Right ventricle myocardium superior (tissue), 1 donor: Measurements from ENCODE around the gene RFX3. TPM values are rescaled to one million over a fixed set of nuclear protein-coding genes. Genes with fewer than 3 reads are reported as not detected.

ENCODE experiments used
- ATAC-seq: fragments of 200-7000 bp; cut with Tn5 transposase; one replicate; pipeline ENCODE4 v1.9.1; 2020; ENCODE audit warnings: mild to moderate bottlenecking; ENCODE audit not compliant: poor library complexity
- DNase-seq: peaks from one replicate; pipeline ENCODE4 v3.0.0-alpha.2; 2020
- intact Hi-C: fragments of 100-400 bp; cut with DNase I; formaldehyde crosslinking; loops from one replicate; pipeline ENCODE4 v1.11.2; 2022
- total RNA-seq: library from RNA; stranded (reverse); fragmentation: NEBNext Ultra II Directional; extraction: Animal tissue kit (Norgen Biotek cat#: 25700); gene quantifications from one replicate; pipeline ENCODE4 v1.2.1, GENCODE V29; 2021
- donor health status: DM: no; HTN: yes; CAD: no; lungs with severe emphysema.

RFX3 gene
- total RNA-seq, 1 donor from 2014 or later = 3.7 TPM

- DNase-seq (no peak), ATAC-seq (no peak)
- intact Hi-C loops = no loop called here
These were observed 78.0 kb downstream of the RFX3 start for GRCh38 chr9:3447788-3448187.

DNA sequence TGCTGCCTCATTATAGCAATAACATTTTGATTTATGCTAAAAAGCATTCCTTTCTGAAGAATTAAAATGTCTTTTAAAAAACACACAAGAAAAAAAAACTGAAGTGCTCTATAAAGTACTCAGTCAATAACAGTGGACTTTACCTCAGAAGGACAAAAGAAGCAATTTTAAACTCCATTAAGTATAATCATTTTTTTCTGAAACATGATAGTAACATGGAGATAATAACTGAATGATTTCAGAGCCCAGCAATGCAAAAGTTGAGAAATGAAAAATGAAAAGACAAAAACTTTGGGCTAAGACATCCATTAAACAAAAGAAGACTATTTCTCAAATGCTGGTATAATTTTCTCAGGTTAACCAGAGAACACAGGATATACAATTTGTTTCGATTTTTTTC, 78.7 kb downstream of the RFX3 start:
- no peak for DNase-seq
- no peak for ATAC-seq
- intact Hi-C loops = no loop called here

DNA sequence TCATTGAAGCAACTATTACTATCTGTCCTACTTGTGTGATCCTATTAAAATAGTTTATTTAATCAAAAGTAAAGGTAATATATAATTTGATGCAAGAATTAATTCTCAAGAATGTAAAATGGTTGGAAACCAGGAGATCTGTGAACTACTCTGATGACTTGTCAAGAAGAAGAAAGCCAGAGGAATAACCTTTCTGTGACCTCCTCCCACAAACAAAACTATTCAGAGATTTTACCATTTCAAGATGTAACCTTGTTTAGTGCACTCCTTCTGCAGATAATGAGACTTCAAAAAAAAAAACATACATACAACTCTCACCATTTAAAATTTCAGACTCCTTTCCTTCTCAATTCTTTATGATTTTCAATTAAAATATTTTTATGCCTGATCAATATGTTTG, 79.5 kb downstream of the RFX3 start:
- ATAC-seq (no peak), DNase-seq (no peak)
- intact Hi-C loops = no loop called here

DNA sequence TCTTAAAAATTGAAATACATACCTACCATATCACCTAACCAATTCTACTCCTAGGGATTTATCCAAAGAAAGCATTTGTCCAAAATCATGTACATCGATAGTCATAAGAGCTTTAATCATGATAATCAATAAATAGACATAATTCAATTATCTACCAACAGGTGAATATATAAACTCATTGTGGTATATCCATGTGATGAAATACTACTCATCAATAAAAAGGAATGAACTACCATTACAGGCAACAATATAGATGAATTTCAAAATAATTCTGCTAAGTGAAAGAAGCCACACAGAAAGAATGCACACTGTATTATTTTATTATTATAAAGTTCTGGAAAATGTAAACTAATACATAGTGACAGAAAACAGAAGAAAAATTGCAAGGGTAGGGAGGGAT, 81.8 kb downstream of the RFX3 start:
- DNase-seq (no peak), ATAC-seq (no peak)
- intact Hi-C loops = no loop called here

DNA sequence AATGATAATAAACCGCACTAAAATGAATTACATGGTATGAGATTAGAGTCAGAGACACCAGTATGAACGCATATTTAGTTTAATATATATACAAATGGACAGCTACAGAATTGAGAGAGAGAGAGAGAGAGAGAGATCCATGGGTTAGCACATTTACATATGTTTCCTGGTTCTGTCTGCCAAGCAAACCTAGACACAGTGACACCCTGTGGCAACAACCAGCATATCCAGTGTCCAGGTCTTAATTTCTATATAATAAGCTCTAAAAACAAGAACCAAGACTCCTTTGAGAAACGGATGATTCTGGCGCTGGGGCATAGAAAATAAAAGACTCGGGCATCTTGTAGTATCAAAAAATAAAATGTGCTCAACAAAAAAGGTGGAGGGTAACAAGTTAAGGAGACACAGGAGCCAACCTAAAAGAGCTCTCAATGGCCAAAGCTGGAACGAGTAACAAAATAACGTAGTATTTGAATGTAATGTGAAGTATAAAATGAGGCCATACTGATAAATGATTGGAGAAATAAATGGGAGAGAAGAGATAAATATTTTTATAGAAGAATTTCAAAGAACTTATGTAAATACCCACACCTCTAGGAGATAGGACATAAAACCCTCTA, 84.5 kb downstream of the RFX3 start:
- ATAC-seq (peak; percentile 78), DNase-seq (no peak)
- intact Hi-C loops = no loop called here

DNA sequence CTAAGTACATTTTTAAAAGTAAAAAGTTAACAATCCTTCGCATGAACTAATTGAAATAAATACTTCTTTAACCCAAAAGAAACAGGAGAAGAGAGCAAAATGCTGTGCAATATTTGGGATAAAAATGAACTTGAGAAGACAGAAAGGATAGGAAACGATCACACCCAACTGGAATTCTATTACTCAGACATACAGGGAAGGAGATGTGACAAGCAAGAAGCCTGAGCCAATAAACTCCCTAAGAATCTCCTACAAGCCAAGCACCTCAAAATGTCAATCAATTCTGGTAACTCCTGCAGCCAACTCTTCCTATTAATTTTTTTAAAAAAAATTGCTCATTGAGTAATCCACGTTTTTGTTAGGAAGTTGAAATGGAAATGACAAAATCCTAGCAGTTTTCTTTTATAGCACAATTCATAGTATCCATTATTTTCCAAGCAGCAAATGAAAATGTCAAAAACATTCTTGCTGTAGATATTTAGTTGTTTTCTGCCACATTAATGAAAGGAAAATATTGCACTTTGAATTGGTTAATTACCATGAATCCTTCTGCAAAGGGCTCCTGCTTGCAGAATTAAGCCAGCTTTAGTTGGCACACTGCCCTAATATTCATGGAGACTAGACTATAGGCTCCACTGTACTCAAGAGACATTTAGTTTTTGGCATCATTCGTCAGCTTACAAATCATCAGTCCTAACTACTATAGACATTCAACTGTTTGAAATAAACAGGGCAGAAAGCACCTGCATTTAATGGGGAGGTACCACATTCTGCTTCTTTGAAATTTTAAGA, 89.0 kb downstream of the RFX3 start:
- intact Hi-C loops = loop anchor here (10.0 kb wide), 1 partner anchor 192 kb away; no protein-coding TSS in a partner anchor
- no peak for ATAC-seq
- DNase-seq = no peak

DNA sequence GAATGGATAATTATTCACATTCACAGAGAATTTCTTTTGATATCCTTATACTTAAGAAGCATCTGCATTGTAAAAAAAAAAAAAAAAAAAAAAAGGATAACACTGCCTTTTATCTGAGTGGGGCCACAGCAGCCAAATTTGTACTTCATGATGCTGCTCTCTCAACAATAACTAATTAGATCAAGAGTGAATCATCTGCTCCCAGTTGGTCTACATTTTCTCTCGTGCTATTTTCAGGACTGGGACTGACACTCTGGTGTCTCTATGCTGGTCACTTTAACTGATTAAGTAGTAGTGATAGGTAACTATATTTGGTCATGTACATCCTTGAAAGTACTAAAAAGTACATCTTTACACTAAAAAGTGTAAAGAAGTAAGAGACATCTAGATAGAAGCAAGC, 90.1 kb downstream of the RFX3 start:
- DNase-seq (no peak), ATAC-seq (no peak)
- intact Hi-C loops = loop anchor here (10.0 kb wide), 1 partner anchor 191 kb away; no protein-coding TSS in a partner anchor

GRCh38 chr9:3434594-3434993, 91.2 kb downstream of the RFX3 start:
- ATAC-seq = no peak
- intact Hi-C loops = loop anchor here (10.0 kb wide), 1 partner anchor 190 kb away; no protein-coding TSS in a partner anchor
- DNase-seq = no peak

- ATAC-seq = no peak
- DNase-seq = no peak
- intact Hi-C loops = loop anchor here (10.0 kb wide), 1 partner anchor 189 kb away; no protein-coding TSS in a partner anchor
These were observed 92.0 kb downstream of the RFX3 start for GRCh38 chr9:3433754-3434153.

- DNase-seq (no peak), ATAC-seq (no peak)
- intact Hi-C loops = loop anchor here (10.0 kb wide), 1 partner anchor 188 kb away; no protein-coding TSS in a partner anchor
These were observed 92.7 kb downstream of the RFX3 start for GRCh38 chr9:3433066-3433465.

DNA sequence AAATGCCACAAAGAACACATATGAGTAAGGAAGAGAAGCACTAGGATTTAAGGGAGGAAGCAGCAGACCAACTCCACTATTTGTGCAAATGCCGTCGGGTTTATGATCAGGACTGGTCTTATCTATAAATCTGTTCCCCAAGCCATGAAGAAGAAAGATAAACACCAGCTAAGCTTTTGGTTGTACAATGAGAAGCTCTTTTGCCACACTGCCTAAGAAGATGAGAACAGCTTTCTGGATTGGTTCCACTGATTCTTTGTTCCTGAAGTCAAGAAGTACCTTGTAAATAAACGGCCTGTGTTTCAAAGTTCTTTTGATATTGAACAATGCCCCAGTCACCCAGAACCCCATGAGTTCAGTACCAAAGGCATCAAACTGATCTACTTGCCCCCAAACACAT, 93.9 kb downstream of the RFX3 start:
- no peak for DNase-seq
- intact Hi-C loops = loop anchor here (10.0 kb wide), 1 partner anchor 187 kb away; no protein-coding TSS in a partner anchor
- ATAC-seq = no peak

DNA sequence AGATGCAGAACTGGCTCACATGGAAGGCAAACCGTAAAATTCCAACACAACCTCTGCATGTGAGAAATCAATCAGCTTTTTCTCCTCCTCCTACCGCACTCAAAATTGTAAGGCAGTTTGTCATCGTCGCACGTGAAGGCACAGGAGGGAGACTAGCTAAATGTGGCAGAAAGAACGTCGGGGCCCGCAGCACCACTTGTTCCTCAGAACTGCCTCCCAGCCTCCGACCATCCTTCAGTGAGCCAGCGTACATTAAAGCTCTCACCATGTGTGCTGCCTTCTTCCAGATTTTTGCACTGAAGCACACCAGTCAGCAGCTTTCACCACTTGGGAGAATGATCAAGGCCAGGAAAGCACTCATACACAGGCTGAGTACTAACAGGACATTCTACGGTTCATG, 105.9 kb downstream of the RFX3 start:
- intact Hi-C loops = no loop called here
- ATAC-seq = no peak

GRCh38 chr9:3415906-3416305, 109.9 kb downstream of the RFX3 start:
- intact Hi-C loops = no loop called here
- ATAC-seq (no peak), DNase-seq (no peak)

More for the DNA sequence above, 105.9 kb downstream of the RFX3 start:
- no peak for DNase-seq

- DNase-seq (no peak), ATAC-seq (no peak)
- intact Hi-C loops = no loop called here
These were observed 111.8 kb downstream of the RFX3 start for GRCh38 chr9:3413984-3414383.

DNA sequence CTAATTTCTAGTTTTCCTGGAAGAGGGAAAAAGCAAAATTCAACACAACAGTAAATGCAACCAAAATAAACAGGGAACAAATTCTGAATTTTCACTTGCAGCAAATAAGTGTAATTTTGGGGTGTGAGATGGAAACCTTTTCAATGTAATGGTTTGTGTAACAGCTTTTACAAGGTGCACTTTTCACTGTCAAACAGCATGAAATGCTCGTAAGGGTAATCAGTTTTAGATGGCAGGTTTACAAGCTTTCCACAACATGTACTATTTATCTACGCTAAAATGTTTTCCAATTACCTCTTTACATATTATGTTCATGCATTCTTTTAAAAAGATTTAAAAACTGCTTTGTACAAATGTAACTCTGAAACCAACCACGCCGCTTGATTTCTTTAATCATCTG, 115.3 kb downstream of the RFX3 start:
- no peak for DNase-seq
- intact Hi-C loops = no loop called here
- ATAC-seq = no peak

- ATAC-seq (no peak), DNase-seq (no peak)
- intact Hi-C loops = no loop called here
These were observed 116.3 kb downstream of the RFX3 start for GRCh38 chr9:3409453-3409852.

GRCh38 chr9:3403315-3403714, 122.5 kb downstream of the RFX3 start:
- ATAC-seq = no peak
- no peak for DNase-seq
- intact Hi-C loops = no loop called here

DNA sequence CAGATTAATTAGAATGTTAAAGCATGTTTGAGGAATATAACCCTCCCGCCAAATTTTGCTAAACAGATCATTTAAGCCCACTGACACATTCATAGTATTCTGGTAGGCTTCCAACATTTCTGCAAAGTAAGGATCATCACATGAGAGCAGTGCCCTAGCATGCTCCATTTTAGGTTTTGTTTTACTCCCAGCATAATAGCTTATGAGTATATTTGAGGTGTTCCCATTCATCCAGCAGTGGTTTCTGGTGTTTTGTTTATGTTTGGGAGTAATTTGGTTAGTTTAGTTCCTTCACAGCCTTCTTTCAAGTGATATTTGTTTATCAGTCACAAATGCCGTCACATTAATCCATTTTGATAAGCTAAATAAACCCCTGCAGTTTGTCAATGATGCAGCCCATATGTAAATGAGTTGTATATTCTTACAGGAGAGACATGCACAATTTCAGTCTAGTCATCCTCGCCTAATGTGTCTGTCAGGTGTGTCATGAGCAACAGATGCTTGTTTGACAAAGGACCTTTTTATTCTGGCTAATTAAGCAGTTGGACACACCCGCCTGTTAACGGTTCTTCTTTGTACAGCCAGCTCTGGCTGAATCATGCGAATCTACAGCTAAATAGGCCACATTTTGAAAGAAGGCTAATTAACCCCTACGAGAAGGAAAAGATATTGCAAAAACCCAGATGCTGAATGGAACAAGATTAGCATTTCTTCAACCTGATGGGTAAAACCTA, 124.4 kb downstream of the RFX3 start:
- ATAC-seq (no peak), DNase-seq (no peak)
- intact Hi-C loops = no loop called here

DNA sequence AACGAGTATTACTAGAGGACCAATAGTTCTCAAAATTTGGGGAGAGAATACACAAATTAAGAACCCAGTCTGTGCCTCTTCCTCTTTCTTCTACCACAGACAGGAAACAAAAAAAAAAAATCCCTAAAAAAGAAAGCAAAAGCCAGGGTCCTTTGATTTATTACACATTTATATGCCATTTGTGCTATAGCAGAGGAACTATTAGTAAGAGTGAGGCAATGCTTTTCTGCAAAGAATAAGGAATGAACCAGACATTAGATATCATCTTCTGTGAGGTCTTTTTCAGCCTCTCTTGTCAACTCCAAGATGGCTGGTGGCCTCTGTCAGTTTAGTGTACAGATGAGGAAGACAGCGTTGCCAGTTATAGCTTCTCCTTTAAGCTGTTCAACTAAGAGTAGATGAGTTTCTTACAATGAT, 127.6 kb downstream of the RFX3 start:
- DNase-seq (no peak), ATAC-seq (peak; percentile 52)
- intact Hi-C loops = no loop called here
